BLaER1 treated with 17β-estradiol and CSF1 and Interleukin-3, amounts not matched to agents 10 nM and 100 nM (cell line): ENCODE measurements around the gene USP7.

Experiments
- H3K27ac ChIP-seq, 11 experiments: shearing (Covaris generic); formaldehyde crosslinking; 2 replicates each; pipeline ENCODE4 v1.8.1; 2022
- H3K27me3 ChIP-seq, 11 experiments: shearing (Covaris generic); formaldehyde crosslinking; 2 replicates each; pipeline ENCODE4 v1.8.1; 2022
- H3K36me3 ChIP-seq, 11 experiments: shearing (Covaris generic); formaldehyde crosslinking; 2 replicates each; pipeline ENCODE4 v1.8.1; 2022
- H3K4me1 ChIP-seq, 10 experiments: shearing (Covaris generic); formaldehyde crosslinking; 2 replicates each; pipeline ENCODE4 v1.8.1; 2022
- H3K4me2 ChIP-seq, 11 experiments: shearing (Covaris generic); formaldehyde crosslinking; 2 replicates each; pipeline ENCODE4 v1.8.1; 2022
- H3K4me3 ChIP-seq, 10 experiments: shearing (Covaris generic); formaldehyde crosslinking; 2 replicates each; pipeline ENCODE4 v1.8.1; 2022
- H3K9ac ChIP-seq, 11 experiments: shearing (Covaris generic); formaldehyde crosslinking; 2 replicates each; pipeline ENCODE4 v1.8.1; 2022
- H3K9me3 ChIP-seq, 11 experiments: shearing (Covaris generic); formaldehyde crosslinking; replicated peaks in 1 of 11; 2 replicates each; pipeline ENCODE4 v1.8.1; 2022
- H4K20me1 ChIP-seq, 11 experiments: shearing (Covaris generic); formaldehyde crosslinking; 2 replicates each; pipeline ENCODE4 v1.8.1; 2022
- Cebpa-rat ChIP-seq, 11 experiments: shearing (Covaris generic); IDR thresholded peaks; 2 replicates each; pipeline ENCODE4 v1.8.1; 2022

The USP7 gene

DNA sequence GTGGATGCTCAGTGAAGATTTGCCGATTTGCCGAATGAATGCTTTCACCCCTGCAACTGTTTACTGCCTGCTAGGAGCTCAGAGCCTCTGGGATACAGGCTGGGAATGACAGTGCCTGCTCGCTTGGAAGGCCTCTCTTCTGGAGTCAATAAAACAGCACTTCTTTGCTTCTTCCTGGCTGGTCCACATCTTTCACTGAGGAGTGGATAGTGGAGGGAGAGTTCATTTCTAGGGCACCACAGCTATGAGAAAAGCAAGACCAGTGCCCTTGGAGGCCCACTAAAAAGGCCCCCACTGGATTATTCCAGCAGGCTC is 3.1 kb upstream of the USP7 start:
- H3K9ac ChIP-seq: peak overlapping the region in 5 of 11 experiments; percentile 20 to 70 (median 53); a peak in 7 of 22 replicates
- peak overlapping the region in 7 of 11 experiments; percentile 30 to 88 (median 56); a peak in 12 of 22 replicates for H3K27ac ChIP-seq
- H3K36me3 ChIP-seq: no peaks in the 10 kb centered on the region; a peak in 1 of 22 replicates
- no peak for TF ChIP-seq Cebpa-rat (IDR thresholded peaks at IDR 0.05)
- no peaks in the 10 kb centered on the region for H3K27me3 ChIP-seq
- H3K4me2 ChIP-seq: peak overlapping the region in 7 of 11 experiments; percentile 33 to 88 (median 66); a peak in 13 of 22 replicates
- no peak overlapping the region for H3K4me3 ChIP-seq
- H4K20me1 ChIP-seq: peaks cover 12 to 14% (median 13%) of the 10 kb centered on the region in 11 experiments
- H3K4me1 ChIP-seq: peaks cover 3 to 44% (median 31%) of the 10 kb centered on the region in 10 experiments
- H3K9me3 ChIP-seq: no peaks in the 10 kb centered on the region

DNA sequence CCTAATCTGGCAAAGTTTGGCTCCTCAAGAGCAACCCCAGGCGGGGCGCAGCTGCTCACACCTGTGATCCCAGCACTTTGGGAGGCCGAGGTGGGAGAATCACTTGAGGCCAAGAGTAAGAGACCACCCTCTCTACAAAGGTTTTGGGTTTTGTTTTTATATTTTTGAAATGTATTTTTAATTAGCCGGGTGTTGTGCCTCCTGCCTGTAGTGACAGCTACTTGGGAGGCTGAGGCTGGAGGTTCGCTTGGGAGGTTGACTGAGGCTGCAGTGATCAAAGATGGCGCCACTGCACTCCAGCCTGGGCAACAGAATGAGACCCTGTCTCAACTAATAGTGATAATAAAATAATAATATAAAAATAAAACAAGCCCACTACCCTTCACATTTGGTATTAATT is 756 bp upstream of the USP7 start:
- Histone ChIP-seq H3K27me3 (no peaks in the 10 kb centered on the region), H3K9me3 (no peaks in the 10 kb centered on the region), H3K27ac (peak overlapping the region; percentile 91 to 99 (median 96); a peak in 20 of 22 replicates), H3K4me1 (peaks cover 26 to 67% (median 54%) of the 10 kb centered on the region in 10 experiments), H3K36me3 (no peaks in the 10 kb centered on the region; a peak in 1 of 22 replicates), H3K4me2 (peak overlapping the region; percentile 78 to 96 (median 90)), H3K4me3 (peak overlapping the region; percentile 88 to 99 (median 95)), H3K9ac (peak overlapping the region; percentile 95 to 98 (median 97)), H4K20me1 (peaks cover 35 to 37% (median 36%) of the 10 kb centered on the region in 11 experiments)
- no peak for TF ChIP-seq Cebpa-rat (IDR thresholded peaks at IDR 0.05)

DNA sequence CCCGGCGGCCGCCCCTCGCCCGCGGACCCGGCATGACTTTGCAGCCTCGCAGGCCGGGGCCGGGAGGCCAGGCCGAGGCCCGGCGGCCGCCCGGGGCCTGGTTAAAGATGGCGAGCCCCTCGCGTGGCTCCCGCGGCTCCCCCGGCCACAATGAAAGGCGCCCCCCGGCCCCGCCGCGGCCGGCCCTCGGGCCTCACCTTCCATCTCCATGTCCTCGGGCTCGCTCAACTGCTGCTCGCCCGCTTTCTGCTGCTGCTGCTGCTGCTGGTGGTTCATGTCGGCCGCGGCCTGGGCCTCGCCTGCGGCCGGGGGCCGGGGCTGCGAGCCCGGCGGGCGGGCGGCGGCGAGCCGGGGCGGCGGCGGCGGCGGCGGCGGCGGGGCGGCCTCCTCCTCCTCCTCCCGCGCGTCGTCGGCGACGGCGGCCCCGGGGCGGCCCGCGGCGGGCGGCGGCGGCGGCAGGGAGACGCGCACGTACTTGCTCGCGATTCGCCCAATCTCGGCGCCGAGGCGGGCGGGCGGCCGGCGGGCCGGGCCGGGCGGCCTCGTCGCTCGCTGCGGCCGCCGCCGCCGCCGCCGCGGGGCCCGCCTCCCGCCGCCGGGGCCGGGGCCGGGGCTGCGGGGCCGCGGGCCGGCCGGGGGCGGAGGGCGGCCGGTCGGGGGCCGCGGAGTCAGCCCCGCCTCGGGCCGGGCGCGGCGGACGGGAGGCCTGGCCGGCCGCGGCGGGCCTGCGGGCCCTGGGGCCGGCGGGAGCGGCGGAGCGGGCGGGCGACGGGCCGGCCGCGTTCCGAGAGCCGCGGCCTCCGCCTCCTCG is 491 bp downstream of the USP7 start:
- no peaks in the 10 kb centered on the region for H3K9me3 ChIP-seq
- H3K9ac ChIP-seq: peak overlapping the region; percentile 95 to 98 (median 97)
- H4K20me1 ChIP-seq: peaks cover 48 to 49% (median 49%) of the 10 kb centered on the region in 11 experiments
- H3K36me3 ChIP-seq: no peaks in the 10 kb centered on the region; a peak in 1 of 22 replicates
- H3K27me3 ChIP-seq: no peaks in the 10 kb centered on the region
- TF ChIP-seq Cebpa-rat (IDR thresholded peaks at IDR 0.05): no peak
- H3K27ac ChIP-seq: peak overlapping the region; percentile 91 to 99 (median 96)
- peak overlapping the region; percentile 91 to 100 (median 95) for H3K4me2 ChIP-seq
- H3K4me3 ChIP-seq: peak overlapping the region; percentile 88 to 99 (median 95)
- H3K4me1 ChIP-seq: peaks cover 39 to 79% (median 66%) of the 10 kb centered on the region in 10 experiments

DNA sequence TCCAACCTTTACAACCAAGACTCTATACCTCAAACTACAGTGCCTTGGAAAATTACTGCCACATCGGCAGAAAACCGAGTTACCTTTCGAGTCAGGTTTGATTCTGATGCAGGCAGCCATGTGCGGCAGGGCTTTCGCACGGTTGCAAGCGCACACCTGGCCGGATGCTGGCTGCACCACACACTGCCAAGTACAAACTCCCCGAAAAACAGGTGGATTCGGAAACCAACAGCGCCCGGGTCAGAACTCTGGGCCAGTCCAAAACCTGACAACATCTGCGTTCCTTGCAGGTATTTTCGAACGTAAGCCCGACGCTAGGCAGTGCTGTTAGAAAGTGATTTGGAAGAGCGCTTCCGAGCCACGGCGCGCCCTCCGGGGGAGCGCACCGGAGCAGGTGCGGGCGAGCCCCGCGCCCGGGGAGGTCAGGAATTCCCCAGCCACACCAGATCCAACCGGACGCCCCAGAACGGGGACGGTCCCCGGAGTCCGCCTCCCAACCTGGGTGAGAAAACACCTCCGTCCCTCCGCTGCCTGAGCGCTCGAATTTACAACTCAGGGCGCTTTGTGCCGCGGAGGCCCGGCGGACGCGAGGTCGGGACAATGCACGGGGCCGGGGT is 1.2 kb downstream of the USP7 start:
- Histone ChIP-seq H3K27ac (peak overlapping the region; percentile 91 to 99 (median 96)), H3K27me3 (no peaks in the 10 kb centered on the region), H3K4me1 (peaks cover 46 to 79% (median 70%) of the 10 kb centered on the region in 10 experiments), H3K4me2 (peak overlapping the region; percentile 91 to 100 (median 95)), H3K9ac (peak overlapping the region; percentile 95 to 98 (median 97)), H4K20me1 (peaks cover 55 to 57% (median 56%) of the 10 kb centered on the region in 11 experiments), H3K9me3 (no peaks in the 10 kb centered on the region), H3K36me3 (no peaks in the 10 kb centered on the region; a peak in 1 of 22 replicates), H3K4me3 (peak overlapping the region; percentile 88 to 99 (median 95))
- no peak for TF ChIP-seq Cebpa-rat (IDR thresholded peaks at IDR 0.05)

DNA sequence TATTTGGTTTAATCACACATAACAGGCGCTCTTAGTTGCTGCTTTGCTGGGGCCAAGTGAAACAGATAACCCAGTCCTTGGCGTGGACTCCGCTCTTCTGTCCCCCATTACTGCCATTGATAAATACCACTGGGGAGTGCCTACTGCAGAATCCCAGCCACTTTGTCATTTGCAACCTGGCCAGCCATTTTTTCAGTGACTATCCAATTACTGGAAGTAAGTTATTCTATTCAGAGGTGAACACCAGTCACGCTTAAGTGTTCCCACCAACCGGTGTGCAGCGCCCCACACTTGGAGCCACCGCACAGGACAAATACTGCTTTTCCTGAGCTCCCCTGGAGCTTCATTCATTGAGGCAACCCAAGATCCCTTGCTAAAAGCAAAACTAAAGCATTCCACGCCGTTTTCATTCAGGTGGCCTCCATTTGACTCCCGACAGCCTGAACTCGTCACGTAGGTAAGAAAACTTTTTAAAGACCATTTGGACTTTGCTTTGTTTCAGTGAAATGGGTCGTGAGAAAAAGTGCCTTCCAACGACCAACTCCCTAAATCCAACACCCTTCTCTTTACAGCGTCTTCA is 1.8 kb downstream of the USP7 start:
- Histone ChIP-seq H3K4me1 (peaks cover 52 to 79% (median 70%) of the 10 kb centered on the region in 10 experiments), H3K9me3 (no peaks in the 10 kb centered on the region), H3K9ac (peak overlapping the region; percentile 95 to 98 (median 97)), H3K36me3 (no peaks in the 10 kb centered on the region; a peak in 1 of 22 replicates), H3K27me3 (no peaks in the 10 kb centered on the region), H4K20me1 (peaks cover 61 to 63% (median 62%) of the 10 kb centered on the region in 11 experiments), H3K4me2 (peak overlapping the region; percentile 91 to 100 (median 95)), H3K27ac (peak overlapping the region; percentile 91 to 99 (median 96); a peak in 21 of 22 replicates), H3K4me3 (peak overlapping the region; percentile 88 to 99 (median 95))
- TF ChIP-seq Cebpa-rat (IDR thresholded peaks at IDR 0.05): no peak

DNA sequence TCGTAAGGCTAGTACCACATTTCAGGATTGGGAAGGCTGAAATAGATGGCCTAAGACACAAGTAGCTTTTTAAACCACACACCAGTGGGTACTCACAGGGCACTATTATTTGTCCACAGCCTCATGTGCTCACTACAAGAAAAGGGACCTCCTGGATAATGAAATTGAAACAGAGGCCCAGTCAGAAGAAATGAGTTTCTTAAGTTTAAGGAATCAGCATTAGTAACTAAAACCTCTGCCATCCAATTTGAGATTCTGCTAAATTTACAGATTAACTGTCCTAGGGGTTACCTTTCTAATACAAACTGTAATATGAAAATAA is 3.0 kb downstream of the USP7 start:
- H4K20me1 ChIP-seq: peaks cover 72 to 74% (median 73%) of the 10 kb centered on the region in 11 experiments
- peak overlapping the region; percentile 22 to 98 (median 97); a peak in 21 of 22 replicates for H3K9ac ChIP-seq
- no peak for TF ChIP-seq Cebpa-rat (IDR thresholded peaks at IDR 0.05)
- peak overlapping the region; percentile 91 to 100 (median 95) for H3K4me2 ChIP-seq
- H3K27ac ChIP-seq: peak overlapping the region in 7 of 11 experiments; percentile 13 to 66 (median 48); a peak in 12 of 22 replicates
- peak overlapping the region; percentile 40 to 99 (median 94); a peak in 15 of 20 replicates for H3K4me3 ChIP-seq
- peaks cover 63 to 79% (median 74%) of the 10 kb centered on the region in 10 experiments for H3K4me1 ChIP-seq
- peaks cover 0 to 5% (median 0%) of the 10 kb centered on the region in 11 experiments; a peak in 2 of 22 replicates for H3K36me3 ChIP-seq
- no peaks in the 10 kb centered on the region for H3K9me3 ChIP-seq
- no peaks in the 10 kb centered on the region for H3K27me3 ChIP-seq

DNA sequence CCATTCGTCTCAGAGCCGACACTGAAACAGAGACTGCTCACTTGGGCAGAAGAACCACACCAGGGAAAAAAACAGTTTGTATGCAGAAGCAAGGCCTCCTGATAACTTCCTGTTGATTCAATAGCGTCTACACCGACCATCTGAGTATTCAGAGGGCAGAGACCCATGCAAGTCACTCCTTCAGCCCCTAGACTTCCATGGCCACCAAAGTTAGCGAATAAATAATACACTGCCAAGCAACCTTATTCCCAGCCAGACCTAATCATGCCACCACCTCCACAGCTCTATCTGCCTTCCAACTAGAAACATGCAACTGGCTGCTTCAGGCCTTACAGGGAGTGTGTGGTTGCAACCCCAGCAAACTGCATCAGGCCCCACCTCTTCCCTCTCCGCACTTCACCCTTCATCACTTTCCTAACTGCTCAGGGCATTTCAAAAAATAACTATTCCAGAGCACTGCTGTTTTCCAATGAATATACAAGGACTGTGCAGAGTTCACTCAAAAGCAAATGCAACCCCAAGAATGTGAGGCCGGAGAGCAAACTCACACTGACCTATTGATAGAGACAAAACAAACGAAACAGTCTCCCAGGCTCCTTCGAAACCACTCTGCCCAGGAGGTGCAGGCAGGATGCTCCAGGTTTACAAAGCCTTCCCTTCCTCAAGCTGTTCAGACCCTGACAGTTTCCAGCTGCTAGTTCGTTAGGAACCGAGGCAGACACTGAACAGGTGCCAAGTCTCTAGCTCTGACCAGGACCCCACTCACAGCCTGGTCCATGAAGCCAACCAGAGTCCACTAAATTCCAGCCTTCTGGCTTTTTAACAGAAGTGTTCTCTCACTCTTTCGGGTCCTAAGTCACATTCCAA is 3.6 kb downstream of the USP7 start:
- peak overlapping the region; percentile 22 to 98 (median 97); a peak in 21 of 22 replicates for H3K9ac ChIP-seq
- peak overlapping the region; percentile 6 to 99 (median 94); a peak in 16 of 20 replicates for H3K4me3 ChIP-seq

More for the DNA sequence above, 3.6 kb downstream of the USP7 start:
- Histone ChIP-seq H3K9me3 (no peaks in the 10 kb centered on the region), H4K20me1 (peaks cover 78 to 80% (median 79%) of the 10 kb centered on the region in 11 experiments), H3K27me3 (no peaks in the 10 kb centered on the region), H3K27ac (peak overlapping the region in 8 of 11 experiments; percentile 13 to 66 (median 48); a peak in 14 of 22 replicates), H3K36me3 (peaks cover 0 to 5% (median 0%) of the 10 kb centered on the region in 11 experiments; a peak in 2 of 22 replicates), H3K4me1 (peaks cover 69 to 82% (median 78%) of the 10 kb centered on the region in 10 experiments), H3K4me2 (peak overlapping the region; percentile 91 to 100 (median 95))
- TF ChIP-seq Cebpa-rat (IDR thresholded peaks at IDR 0.05): no peak
